Activated T-helper 1 cell treated with Interleukin-2 at 50 U/mL for 16 hours (primary cell): ENCODE measurements around the gene SH2D7.

Experiments used
- DNase-seq: peaks from one replicate; pipeline ENCODE4 v3.0.0-alpha.2; 2020; ENCODE audit warnings: low read depth

The SH2D7 gene

GRCh38 chr15:78079298-78080087 lies 12.9 kb upstream of the SH2D7 start:
- no peak for DNase-seq

GRCh38 chr15:78080088-78080460 lies 12.3 kb upstream of the SH2D7 start:
- no peak for DNase-seq

GRCh38 chr15:78082106-78082742 lies 10.1 kb upstream of the SH2D7 start:
- DNase-seq, result no peak

GRCh38 chr15:78082743-78083110 lies 9.6 kb upstream of the SH2D7 start:
- DNase-seq, result no peak

GRCh38 chr15:78083186-78083585 lies 9.2 kb upstream of the SH2D7 start:
- no peak for DNase-seq

GRCh38 chr15:78083687-78084448 lies 8.5 kb upstream of the SH2D7 start:
- DNase-seq, result no peak

GRCh38 chr15:78084449-78084750 lies 8.0 kb upstream of the SH2D7 start:
- no peak for DNase-seq

- no peak for DNase-seq
These were observed 6.4 kb upstream of the SH2D7 start for GRCh38 chr15:78085928-78086327.

GRCh38 chr15:78087951-78088772 lies 4.2 kb upstream of the SH2D7 start:
- no peak for DNase-seq

- no peak for DNase-seq
These were observed 3.6 kb upstream of the SH2D7 start for GRCh38 chr15:78088773-78089080.

GRCh38 chr15:78090422-78091063 lies 1.8 kb upstream of the SH2D7 start:
- no peak for DNase-seq

- no peak for DNase-seq
These were observed 1.1 kb downstream of the SH2D7 start for GRCh38 chr15:78093242-78094020.

GRCh38 chr15:78097667-78098066 lies 5.3 kb downstream of the SH2D7 start:
- no peak for DNase-seq

GRCh38 chr15:78098131-78098755 lies 5.9 kb downstream of the SH2D7 start:
- DNase-seq, result no peak

GRCh38 chr15:78100886-78101285 lies 8.5 kb downstream of the SH2D7 start:
- DNase-seq, result no peak

GRCh38 chr15:78101423-78102105 lies 9.2 kb downstream of the SH2D7 start:
- no peak for DNase-seq

- DNase-seq, result no peak
These were observed 9.8 kb downstream of the SH2D7 start for GRCh38 chr15:78102211-78102610.

- DNase-seq, result no peak
These were observed 10.4 kb downstream of the SH2D7 start for GRCh38 chr15:78102741-78103140.

GRCh38 chr15:78103406-78104118 lies 11.2 kb downstream of the SH2D7 start:
- DNase-seq, result peak; percentile 46

- no peak for DNase-seq
These were observed 11.7 kb downstream of the SH2D7 start for GRCh38 chr15:78104119-78104479.
